Neural progenitor cell (in vitro differentiated cells): Measurements from ENCODE around the gene MPND. TPM values are rescaled to one million over a fixed set of nuclear protein-coding genes. Genes with fewer than 3 reads are reported as not detected.

Experiments used
- DNase-seq: peaks from one replicate; pipeline ENCODE4 v3.0.0-alpha.2; 2016; ENCODE audit warnings: low spot score
- H2AFZ ChIP-seq: fragments of 200-600 bp; sonication (generic); replicated peaks from 2 replicates; pipeline ENCODE4 v1.6.1; 2016; ENCODE audit warnings: antibody characterized with exemption
- H3F3A ChIP-seq: fragments of 200-600 bp; sonication (generic); 2 replicates; pipeline ENCODE4 v1.6.1; 2016; ENCODE audit warnings: antibody characterized with exemption, low read depth
- H3K27ac ChIP-seq: fragments of 200-600 bp; sonication (generic); 2 replicates; pipeline ENCODE4 v1.5.1; 2016; ENCODE audit warnings: mild to moderate bottlenecking
- H3K27me3 ChIP-seq: fragments of 200-600 bp; sonication (generic); 2 replicates; pipeline ENCODE4 v1.6.1; 2016; ENCODE audit warnings: mild to moderate bottlenecking, moderate library complexity
- H3K36me3 ChIP-seq: fragments of 200-600 bp; sonication (generic); 2 replicates; pipeline ENCODE4 v1.5.1; 2016
- H3K4me1 ChIP-seq: fragments of 200-600 bp; sonication (generic); 2 replicates; pipeline ENCODE4 v1.6.1; 2016; ENCODE audit warnings: mixed run types
- H3K4me2 ChIP-seq: fragments of 200-600 bp; sonication (generic); 2 replicates; pipeline ENCODE4 v1.6.1; 2016
- H3K4me3 ChIP-seq: fragments of 200-600 bp; sonication (generic); 2 replicates; pipeline ENCODE4 v1.5.1; 2016
- H3K79me2 ChIP-seq: fragments of 200-600 bp; sonication (generic); 2 replicates; pipeline ENCODE4 v1.6.1; 2016; ENCODE audit warnings: low read depth
- H3K9ac ChIP-seq: fragments of 200-600 bp; sonication (generic); 2 replicates; pipeline ENCODE4 v1.6.1; 2016
- H3K9me3 ChIP-seq: fragments of 200-600 bp; sonication (generic); 2 replicates; pipeline ENCODE4 v1.5.1; 2016; ENCODE audit warnings: low read depth
- H4K20me1 ChIP-seq: fragments of 200-600 bp; sonication (generic); 2 replicates; pipeline ENCODE4 v1.6.1; 2016; ENCODE audit warnings: low read depth
- H3K27ac Mint-ChIP-seq: 3 replicates; pipeline ENCODE4 v1.8.0; 2021; ENCODE audit warnings: mixed read lengths
- H3K27me3 Mint-ChIP-seq: 2 replicates; pipeline ENCODE4 v1.8.0; 2022; ENCODE audit warnings: low read depth, mild to moderate bottlenecking, inconsistent platforms, moderate library complexity, mixed read lengths; ENCODE audit not compliant: insufficient read depth
- H3K36me3 Mint-ChIP-seq: 3 replicates; pipeline ENCODE4 v1.8.0; 2021; ENCODE audit warnings: mixed read lengths
- H3K4me1 Mint-ChIP-seq: 3 replicates; pipeline ENCODE4 v1.8.0; 2021; ENCODE audit warnings: mixed read lengths
- H3K4me3 Mint-ChIP-seq: 3 replicates; pipeline ENCODE4 v1.8.0; 2021; ENCODE audit warnings: mild to moderate bottlenecking, moderate library complexity, mixed read lengths
- H3K9me3 Mint-ChIP-seq: 3 replicates; pipeline ENCODE4 v1.8.0; 2020; ENCODE audit warnings: mixed read lengths
- CTCF ChIP-seq: fragments of 200-600 bp; sonication (generic); IDR thresholded peaks from 2 replicates; pipeline ENCODE4 v1.5.1; 2017; ENCODE audit warnings: antibody characterized with exemption, mild to moderate bottlenecking
- EZH2 ChIP-seq: fragments of 200-600 bp; sonication (generic); IDR thresholded peaks from 2 replicates; pipeline ENCODE4 v1.6.1; 2017; ENCODE audit warnings: antibody characterized with exemption, mild to moderate bottlenecking, moderate library complexity
- EZH2phosphoT487 ChIP-seq: fragments of 200-600 bp; sonication (generic); IDR thresholded peaks from 2 replicates; pipeline ENCODE4 v1.6.1; 2017; ENCODE audit warnings: antibody characterized with exemption
- total RNA-seq: library from RNA; depleted of rRNA; stranded (reverse); fragments of >200 nt; gene quantifications from 2 replicates; pipeline ENCODE4 v1.2.3, GENCODE V29; 2015; ENCODE audit warnings: low replicate concordance

MPND gene
- total RNA-seq, 1 donor from 2014 or later: 10.6 TPM

DNA sequence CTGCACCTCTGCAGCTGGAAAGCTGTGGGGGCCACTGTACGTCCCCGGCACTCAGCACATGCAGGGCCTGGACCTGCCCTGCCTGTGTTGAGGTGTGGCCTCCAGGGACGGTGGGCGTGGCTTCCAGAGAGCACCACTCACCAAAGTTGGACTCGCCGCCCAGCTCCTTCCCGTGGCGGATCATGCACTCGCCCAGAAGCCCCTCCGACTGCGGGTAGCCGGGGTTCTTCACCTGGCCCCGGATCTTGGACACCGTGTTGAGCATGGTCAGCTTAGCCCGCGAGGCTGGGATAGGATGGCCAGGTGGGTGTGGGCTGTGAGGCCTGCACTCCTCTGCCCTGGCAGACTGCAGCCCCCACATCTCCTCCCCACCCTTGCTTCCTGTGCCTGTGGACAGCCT, 22.0 kb downstream of the MPND start:
- Mint-ChIP-seq H3K27me3 (peaks cover 10% of the 10 kb centered on the region), H3K4me1 (peaks cover 24% of the 10 kb centered on the region), H3K4me3 (no peak overlapping the region), H3K9me3 (no peaks in the 10 kb centered on the region), H3K27ac (no peak overlapping the region), H3K36me3 (peaks cover 4% of the 10 kb centered on the region)
- H3K9me3 ChIP-seq: no peaks in the 10 kb centered on the region
- H3F3A ChIP-seq: peaks cover 43% of the 10 kb centered on the region
- no peak for TF ChIP-seq CTCF
- TF ChIP-seq EZH2: no peak
- no peak for TF ChIP-seq EZH2phosphoT487
- no peak overlapping the region for H3K4me2 ChIP-seq
- no peaks in the 10 kb centered on the region for H3K36me3 ChIP-seq
- peaks cover 51% of the 10 kb centered on the region for H4K20me1 ChIP-seq
- H2AFZ ChIP-seq: no peak overlapping the region
- H3K4me1 ChIP-seq: peaks cover 23% of the 10 kb centered on the region
- DNase-seq: no peak
- H3K4me3 ChIP-seq: no peak overlapping the region
- H3K27ac ChIP-seq: no peak overlapping the region
- peaks cover 19% of the 10 kb centered on the region for H3K79me2 ChIP-seq
- H3K9ac ChIP-seq: no peak overlapping the region
- no peaks in the 10 kb centered on the region for H3K27me3 ChIP-seq

DNA sequence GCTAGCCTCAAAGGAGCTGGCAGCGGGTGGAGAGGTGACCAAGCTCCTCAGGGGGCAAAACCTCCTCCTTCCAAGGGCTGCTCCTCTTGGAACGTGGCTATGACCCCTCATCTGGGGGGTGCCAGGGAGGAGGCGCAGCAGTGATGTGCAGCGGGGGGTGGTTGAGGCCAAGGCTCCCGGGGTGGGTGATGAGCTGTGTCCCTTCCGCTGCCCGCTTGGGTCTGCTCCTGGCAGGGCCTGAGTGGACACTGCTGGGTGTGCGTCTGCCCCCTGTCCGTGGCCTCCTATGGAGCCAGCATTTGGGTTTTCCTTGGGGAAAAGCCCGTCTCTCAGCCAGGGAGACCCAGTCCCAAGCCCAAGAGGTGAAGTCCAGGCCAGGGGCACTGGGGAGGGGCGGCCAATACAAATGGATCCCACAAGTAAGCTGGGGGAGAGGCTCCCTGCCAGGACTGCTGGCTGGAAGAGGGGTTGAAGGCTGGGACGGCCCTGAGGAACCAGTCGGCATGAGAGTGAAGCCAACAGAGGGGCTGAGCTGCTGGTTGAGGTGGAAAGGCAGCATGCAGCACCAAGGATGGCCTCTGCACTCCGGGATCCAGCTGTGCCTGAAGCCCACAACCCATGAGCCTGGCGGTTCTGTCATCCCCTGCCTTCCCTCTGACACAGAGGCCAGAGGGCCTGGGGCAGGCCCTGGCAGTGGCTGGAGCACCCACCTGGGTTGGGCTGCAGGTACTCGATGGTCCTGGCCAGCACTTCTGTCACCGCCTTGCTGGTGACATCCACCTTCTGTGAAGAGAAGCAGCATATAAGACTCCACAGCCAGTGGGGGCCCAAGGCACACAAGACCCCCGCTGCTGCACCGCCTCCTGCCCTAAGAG, 22.7 kb downstream of the MPND start:
- Mint-ChIP-seq H3K9me3 (no peaks in the 10 kb centered on the region), H3K4me1 (peaks cover 23% of the 10 kb centered on the region), H3K36me3 (peaks cover 4% of the 10 kb centered on the region), H3K27me3 (peaks cover 4% of the 10 kb centered on the region), H3K4me3 (no peak overlapping the region), H3K27ac (no peak overlapping the region)
- peaks cover 20% of the 10 kb centered on the region for H3K4me1 ChIP-seq
- H4K20me1 ChIP-seq: peaks cover 51% of the 10 kb centered on the region
- H3K79me2 ChIP-seq: peaks cover 19% of the 10 kb centered on the region
- no peak for TF ChIP-seq EZH2phosphoT487
- no peak for TF ChIP-seq CTCF
- TF ChIP-seq EZH2: no peak
- DNase-seq: no peak
- H3K9me3 ChIP-seq: no peaks in the 10 kb centered on the region
- peaks cover 37% of the 10 kb centered on the region for H3F3A ChIP-seq
- no peak overlapping the region for H3K4me3 ChIP-seq
- H3K9ac ChIP-seq: no peak overlapping the region
- no peaks in the 10 kb centered on the region for H3K27me3 ChIP-seq
- H2AFZ ChIP-seq: no peak overlapping the region
- no peak overlapping the region for H3K4me2 ChIP-seq
- H3K36me3 ChIP-seq: no peaks in the 10 kb centered on the region
- H3K27ac ChIP-seq: no peak overlapping the region

GRCh38 chr19:4366666-4367335, 23.4 kb downstream of the MPND start:
- no peaks in the 10 kb centered on the region for H3K27me3 ChIP-seq
- Mint-ChIP-seq H3K27me3 (peaks cover 3% of the 10 kb centered on the region), H3K9me3 (no peaks in the 10 kb centered on the region), H3K4me3 (peak overlapping the region; percentile 46), H3K27ac (no peak overlapping the region), H3K4me1 (peaks cover 24% of the 10 kb centered on the region), H3K36me3 (peaks cover 4% of the 10 kb centered on the region)
- DNase-seq: no peak
- H3F3A ChIP-seq: peaks cover 37% of the 10 kb centered on the region
- TF ChIP-seq EZH2 (no peak), EZH2phosphoT487 (no peak), CTCF (no peak)
- no peak overlapping the region for H2AFZ ChIP-seq
- no peak overlapping the region for H3K4me2 ChIP-seq
- peaks cover 56% of the 10 kb centered on the region for H4K20me1 ChIP-seq
- peaks cover 17% of the 10 kb centered on the region for H3K4me1 ChIP-seq
- H3K36me3 ChIP-seq: no peaks in the 10 kb centered on the region
- H3K9ac ChIP-seq: no peak overlapping the region
- H3K27ac ChIP-seq: no peak overlapping the region
- no peaks in the 10 kb centered on the region for H3K9me3 ChIP-seq
- peaks cover 23% of the 10 kb centered on the region for H3K79me2 ChIP-seq
- H3K4me3 ChIP-seq: no peak overlapping the region
